Endothelial cell of umbilical vein (primary cell): Measurements from ENCODE around the gene CCDC188.

Experiments used
- MAX ChIP-seq: IDR thresholded peaks from 2 replicates; pipeline ENCODE4 v1.6.1; 2011; ENCODE audit not compliant: insufficient read depth, insufficient read length
- POLR2A ChIP-seq: IDR thresholded peaks from 2 replicates; pipeline ENCODE4 v1.6.1; 2012; ENCODE audit warnings: low read depth, mild to moderate bottlenecking, control low read depth, low read length
- POLR2AphosphoS5 ChIP-seq: IDR thresholded peaks from 2 replicates; pipeline ENCODE4 v1.6.1; 2012; ENCODE audit warnings: low read depth, mild to moderate bottlenecking, control low read depth, low read length, moderate library complexity; ENCODE audit not compliant: insufficient read depth
- TF ChIP-seq, protein P1 (sequence below), 2 donors: IDR thresholded peaks; 1 replicate in 1 of 2; 2 replicates in 1 of 2; pipeline ENCODE4 v1.5.1; 2011; ENCODE audit warnings: low read length in 2 of 2, mild to moderate bottlenecking in 2 of 2, moderate library complexity in 2 of 2, control low read depth in 1 of 2, inconsistent platforms in 1 of 2, low read depth in 1 of 2; ENCODE audit not compliant: insufficient read depth in 1 of 2; ENCODE audit errors: extremely low read depth in 1 of 2

GRCh38 chr22:20196094-20196842 is 45.4 kb upstream of the CCDC188 start:
- TF ChIP-seq, protein P1, sequence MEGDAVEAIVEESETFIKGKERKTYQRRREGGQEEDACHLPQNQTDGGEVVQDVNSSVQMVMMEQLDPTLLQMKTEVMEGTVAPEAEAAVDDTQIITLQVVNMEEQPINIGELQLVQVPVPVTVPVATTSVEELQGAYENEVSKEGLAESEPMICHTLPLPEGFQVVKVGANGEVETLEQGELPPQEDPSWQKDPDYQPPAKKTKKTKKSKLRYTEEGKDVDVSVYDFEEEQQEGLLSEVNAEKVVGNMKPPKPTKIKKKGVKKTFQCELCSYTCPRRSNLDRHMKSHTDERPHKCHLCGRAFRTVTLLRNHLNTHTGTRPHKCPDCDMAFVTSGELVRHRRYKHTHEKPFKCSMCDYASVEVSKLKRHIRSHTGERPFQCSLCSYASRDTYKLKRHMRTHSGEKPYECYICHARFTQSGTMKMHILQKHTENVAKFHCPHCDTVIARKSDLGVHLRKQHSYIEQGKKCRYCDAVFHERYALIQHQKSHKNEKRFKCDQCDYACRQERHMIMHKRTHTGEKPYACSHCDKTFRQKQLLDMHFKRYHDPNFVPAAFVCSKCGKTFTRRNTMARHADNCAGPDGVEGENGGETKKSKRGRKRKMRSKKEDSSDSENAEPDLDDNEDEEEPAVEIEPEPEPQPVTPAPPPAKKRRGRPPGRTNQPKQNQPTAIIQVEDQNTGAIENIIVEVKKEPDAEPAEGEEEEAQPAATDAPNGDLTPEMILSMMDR (IDR thresholded peaks at IDR 0.05; ENCODE audit: extremely low read depth in 1 of 2, insufficient read depth in 1 of 2, low read depth in 1 of 2, low read length in 2 of 2), result no peak
- TF ChIP-seq POLR2A (no peak), POLR2AphosphoS5 (no peak), MAX (no peak)
